Fibroblast of skin of scalp (primary cell): ENCODE data around the gene SSR4.

ENCODE experiments used
- DNase-seq: peaks from one replicate; pipeline ENCODE4 v3.0.0-alpha.2; 2013

The SSR4 gene

DNA sequence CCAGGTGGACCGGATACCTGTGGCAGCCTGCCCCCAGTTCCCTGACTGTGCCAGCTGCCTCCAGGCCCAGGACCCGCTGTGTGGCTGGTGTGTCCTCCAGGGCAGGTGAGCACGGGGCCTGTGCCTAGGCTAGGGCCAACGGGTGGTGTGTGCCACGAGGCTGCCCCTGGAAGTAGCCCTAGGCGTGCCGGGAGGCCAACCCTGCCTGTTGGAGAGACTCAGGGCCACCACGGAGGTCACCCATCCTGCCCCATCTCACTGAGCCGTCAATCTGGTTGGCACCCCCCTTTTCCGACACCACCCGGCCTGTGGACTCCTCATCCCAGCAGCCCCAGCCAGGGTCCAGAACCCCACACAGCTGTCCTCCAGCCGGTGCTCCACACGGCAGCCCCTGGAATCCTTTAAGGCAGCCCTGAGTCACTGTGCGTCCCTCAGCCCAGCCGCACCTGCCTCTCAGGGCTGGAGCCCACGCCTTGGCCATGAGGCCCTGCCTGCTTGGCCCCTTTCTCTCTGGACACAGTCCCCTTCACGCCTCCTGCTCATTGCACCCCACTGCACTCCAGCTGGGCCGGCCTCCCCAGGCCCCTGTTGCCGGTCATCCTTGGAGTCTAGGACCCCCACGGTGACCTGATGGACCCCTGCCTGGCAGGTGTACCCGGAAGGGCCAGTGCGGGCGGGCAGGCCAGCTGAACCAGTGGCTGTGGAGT is 25.2 kb upstream of the SSR4 start:
- no peak for DNase-seq

DNA sequence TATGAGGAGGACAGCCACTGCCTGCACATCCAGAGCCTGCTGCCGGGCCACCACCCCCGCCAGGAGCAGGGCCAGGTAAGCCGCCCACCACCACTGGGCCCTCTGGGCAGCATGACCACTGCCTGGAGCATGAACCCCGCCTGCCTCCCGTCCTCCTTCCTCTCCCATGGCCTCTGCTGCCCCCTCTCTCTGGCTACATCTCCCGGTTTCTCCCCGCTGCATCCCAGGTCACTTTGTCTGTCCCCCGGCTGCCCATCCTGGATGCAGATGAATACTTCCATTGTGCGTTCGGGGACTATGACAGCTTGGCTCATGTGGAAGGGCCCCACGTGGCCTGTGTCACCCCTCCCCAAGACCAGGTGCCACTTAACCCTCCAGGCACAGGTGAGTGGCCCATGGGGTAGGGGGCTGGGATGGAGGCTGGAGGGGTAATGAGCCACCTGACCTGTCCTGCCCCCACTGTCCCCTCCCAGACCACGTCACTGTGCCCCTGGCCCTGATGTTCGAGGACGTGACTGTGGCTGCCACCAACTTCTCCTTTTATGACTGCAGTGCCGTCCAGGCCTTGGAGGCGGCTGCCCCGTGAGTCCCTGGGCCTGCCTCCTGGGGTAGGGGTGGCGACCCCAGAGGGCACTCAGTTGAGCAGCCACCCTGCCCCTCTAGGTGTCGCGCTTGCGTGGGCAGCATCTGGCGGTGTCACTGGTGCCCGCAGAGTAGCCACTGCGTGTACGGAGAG is 24.4 kb upstream of the SSR4 start:
- no peak for DNase-seq

DNA sequence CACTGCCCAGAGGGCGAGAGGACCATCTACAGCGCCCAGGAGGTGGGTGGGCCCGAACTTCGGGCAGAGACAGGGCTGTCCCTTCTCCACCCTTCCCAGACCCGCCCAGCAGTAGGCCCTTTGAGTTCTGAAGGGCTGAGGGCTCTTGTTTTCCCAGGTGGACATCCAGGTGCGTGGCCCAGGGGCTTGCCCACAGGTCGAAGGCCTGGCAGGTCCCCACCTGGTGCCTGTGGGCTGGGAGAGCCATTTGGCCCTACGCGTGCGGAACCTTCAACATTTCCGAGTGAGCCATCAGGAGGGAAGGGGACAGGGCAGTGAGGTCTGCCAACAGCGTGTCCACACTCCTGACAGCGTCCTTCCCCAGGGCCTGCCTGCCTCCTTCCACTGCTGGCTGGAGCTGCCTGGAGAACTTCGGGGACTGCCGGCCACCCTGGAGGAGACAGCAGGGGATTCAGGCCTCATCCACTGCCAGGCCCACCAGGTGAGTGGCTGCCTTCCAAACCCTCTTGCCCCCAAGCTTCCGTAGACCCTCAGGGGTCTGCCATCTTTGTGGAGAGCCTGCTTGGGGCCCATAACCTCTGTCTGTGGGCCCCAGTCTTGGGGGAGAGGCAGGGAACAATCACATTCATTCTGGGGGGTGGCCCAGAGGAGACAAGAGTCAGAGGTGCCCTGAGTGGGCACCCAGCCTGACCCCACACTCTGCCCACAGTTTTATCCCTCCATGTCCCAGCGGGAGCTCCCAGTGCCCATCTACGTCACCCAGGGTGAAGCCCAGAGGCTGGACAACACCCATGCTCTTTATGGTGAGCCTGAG is 23.7 kb upstream of the SSR4 start:
- no peak for DNase-seq

DNA sequence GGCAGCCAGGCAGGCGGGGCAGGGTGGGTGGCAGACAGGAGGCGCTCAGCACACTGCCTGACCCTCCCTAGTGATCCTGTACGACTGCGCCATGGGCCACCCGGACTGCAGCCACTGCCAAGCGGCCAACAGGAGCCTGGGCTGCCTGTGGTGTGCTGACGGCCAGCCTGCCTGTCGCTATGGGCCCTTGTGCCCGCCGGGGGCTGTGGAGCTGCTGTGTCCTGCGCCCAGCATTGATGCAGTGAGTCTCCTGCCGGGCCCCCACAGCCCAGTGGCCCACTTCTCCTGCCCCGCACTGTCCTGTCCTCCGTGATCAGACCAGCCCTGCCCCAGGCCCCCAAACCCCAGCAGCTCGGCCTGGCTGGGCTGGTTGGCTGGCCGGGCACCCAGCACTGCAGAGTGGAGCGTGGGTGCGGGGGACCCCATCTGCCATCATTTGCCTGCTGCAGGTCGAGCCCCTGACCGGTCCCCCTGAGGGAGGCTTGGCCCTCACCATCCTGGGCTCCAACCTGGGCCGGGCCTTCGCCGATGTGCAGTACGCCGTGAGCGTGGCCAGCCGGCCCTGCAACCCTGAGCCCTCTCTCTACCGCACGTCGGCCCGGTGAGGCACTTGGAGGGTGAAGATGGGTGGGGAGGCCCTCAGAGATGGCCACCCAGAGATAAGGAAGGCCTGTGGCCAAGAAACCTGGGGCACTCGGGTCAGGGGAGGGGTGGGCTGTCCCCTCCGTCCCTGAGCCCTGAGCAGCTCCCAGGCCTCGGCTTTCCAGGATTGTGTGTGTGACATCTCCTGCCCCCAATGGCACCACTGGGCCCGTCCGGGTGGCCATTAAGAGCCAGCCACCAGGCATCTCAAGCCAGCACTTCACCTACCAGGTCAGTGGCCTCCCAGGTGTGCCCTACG is 22.8 kb upstream of the SSR4 start:
- no peak for DNase-seq

- DNase-seq, result no peak
These were observed 21.9 kb upstream of the SSR4 start for GRCh38 chrX:153772316-153773217.

DNA sequence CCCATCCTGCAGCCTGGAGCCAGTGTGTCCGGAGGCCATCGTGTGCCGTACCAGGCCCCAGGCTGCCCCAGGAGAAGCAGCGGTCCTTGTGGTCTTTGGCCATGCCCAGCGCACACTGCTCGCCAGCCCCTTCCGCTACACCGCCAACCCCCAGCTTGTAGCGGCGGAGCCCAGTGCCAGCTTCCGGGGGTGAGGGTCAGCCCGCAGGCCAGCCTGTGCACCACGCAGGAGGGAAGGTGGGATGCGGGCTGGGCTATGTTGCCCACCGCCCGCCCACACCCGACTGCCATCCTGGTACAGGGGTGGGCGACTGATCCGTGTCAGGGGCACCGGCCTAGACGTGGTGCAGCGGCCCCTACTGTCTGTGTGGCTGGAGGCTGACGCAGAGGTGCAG is 21.3 kb upstream of the SSR4 start:
- DNase-seq, result no peak

DNA sequence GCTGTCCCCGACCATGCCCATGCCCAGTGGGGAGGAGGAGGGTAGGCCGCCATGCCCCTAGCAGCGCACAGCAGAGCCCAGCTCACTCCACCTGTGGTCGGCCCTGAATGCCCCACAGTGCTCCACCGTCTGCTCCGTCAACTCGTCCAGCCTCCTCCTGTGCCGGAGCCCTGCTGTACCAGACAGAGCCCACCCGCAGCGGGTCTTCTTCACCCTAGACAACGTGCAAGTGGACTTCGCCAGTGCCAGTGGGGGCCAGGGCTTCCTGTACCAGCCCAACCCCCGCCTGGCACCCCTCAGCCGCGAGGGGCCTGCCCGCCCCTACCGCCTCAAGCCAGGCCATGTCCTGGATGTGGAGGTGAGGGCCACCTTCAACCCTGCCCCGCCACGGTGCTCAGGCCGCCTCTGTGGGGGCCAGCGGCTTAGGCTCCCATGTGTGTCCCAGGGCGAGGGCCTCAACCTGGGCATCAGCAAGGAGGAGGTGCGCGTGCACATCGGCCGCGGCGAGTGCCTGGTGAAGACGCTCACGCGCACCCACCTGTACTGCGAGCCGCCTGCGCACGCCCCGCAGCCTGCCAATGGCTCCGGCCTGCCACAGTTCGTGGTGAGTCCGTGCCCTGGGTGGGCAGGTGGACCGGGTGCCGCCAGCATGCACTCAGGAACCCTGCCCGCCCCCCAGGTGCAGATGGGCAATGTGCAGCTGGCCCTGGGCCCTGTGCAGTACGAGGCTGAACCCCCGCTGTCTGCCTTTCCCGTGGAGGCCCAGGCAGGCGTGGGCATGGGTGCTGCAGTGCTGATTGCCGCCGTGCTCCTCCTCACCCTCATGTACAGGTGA is 20.5 kb upstream of the SSR4 start:
- no peak for DNase-seq

GRCh38 chrX:153774576-153775292 is 19.7 kb upstream of the SSR4 start:
- DNase-seq, result no peak

GRCh38 chrX:153775293-153776119 is 19.0 kb upstream of the SSR4 start:
- no peak for DNase-seq

GRCh38 chrX:153776120-153776599 is 18.3 kb upstream of the SSR4 start:
- DNase-seq, result no peak

GRCh38 chrX:153776611-153777045 is 17.8 kb upstream of the SSR4 start:
- no peak for DNase-seq

- no peak for DNase-seq
These were observed 17.0 kb upstream of the SSR4 start for GRCh38 chrX:153777261-153778090.

GRCh38 chrX:153778181-153778580 is 16.3 kb upstream of the SSR4 start:
- no peak for DNase-seq

DNA sequence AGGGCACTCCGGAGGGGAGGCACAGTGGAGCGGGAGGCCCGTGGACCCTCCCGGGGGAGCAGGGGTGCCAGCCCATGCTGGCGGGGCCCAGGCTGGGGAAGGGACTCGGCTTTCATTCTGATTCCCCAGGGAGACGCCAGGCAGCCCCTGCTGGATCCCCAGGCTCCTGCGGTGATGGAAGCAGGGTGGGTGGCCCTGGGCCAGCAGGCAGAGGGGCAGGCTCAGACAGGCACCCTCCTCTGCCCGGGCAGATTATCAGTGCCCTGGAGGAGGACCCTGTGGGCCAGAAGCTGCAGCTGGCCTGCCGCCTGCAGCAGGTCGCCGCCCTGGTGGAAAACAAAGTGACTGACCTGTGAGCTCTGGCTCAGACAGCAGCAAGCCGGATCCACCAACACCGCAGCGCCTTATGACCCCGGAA is 15.8 kb upstream of the SSR4 start:
- no peak for DNase-seq

- no peak for DNase-seq
These were observed 14.4 kb upstream of the SSR4 start for GRCh38 chrX:153779891-153780677.

DNA sequence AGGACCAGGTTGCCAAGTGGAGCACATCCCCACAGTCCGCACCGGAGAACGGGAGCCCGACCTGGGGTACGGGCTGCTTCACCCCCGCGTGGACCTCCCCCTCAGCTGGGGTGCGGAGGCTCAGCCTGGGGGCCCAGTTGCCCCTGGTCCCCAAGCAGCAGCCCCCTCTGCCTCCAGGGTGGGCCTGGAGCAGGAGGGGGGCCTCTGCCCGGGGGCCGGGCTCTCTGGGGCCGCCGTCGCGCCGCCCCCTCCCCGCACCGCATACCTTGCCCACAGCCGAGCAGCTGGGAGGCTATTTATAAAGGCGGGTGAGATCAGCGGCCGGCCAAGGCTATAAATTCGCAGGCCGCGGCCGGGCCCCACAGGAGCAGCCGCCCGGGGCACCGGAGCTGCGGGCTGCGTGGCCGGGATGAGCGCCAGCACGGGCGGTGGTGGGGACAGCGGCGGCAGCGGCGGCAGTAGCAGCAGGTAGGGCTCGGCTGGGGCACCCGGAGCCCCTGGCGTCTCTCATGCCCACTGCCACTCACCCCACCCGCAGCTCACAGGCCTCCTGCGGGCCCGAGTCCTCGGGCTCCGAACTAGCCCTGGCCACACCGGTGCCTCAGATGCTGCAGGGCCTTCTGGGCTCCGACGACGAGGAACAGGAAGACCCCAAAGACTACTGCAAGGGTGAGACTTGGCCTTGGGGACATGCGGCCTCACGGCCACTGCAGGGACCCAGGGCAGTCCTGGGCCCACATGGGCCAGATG is 13.6 kb upstream of the SSR4 start, which contains the start of gene SRPK3:
TSS of gene SRPK3 (plus strand) at position 364 of the 750 bp plus-strand sequence. CDS start at position 410, 46 bp downstream.
- DNase-seq, result peak; percentile 5
